Mucosa of descending colon (tissue), 3 donors: ENCODE data around the gene FKBP7. TPM values are rescaled to one million over a fixed set of nuclear protein-coding genes. Genes with fewer than 3 reads are reported as not detected.
A peak's percentile ranks its signal among the peaks of the same experiment; 100 is the strongest.

Source experiments
- ATAC-seq: fragments of 200-7000 bp; cut with Tn5 transposase; one replicate; pipeline ENCODE4 v1.9.1; 2020; ENCODE audit warnings: mild to moderate bottlenecking, moderate library complexity
- DNase-seq, 3 donors: peaks; one replicate each; pipeline ENCODE4 v3.0.0-alpha.2; 2020
- H3K36me3 ChIP-seq: fragments of 200-600 bp; one replicate; pipeline ENCODE4 v1.8.0; 2021; ENCODE audit warnings: low read depth, mild to moderate bottlenecking
- H3K4me1 ChIP-seq: fragments of 200-600 bp; one replicate; pipeline ENCODE4 v1.8.0; 2021; ENCODE audit warnings: low read depth, mild to moderate bottlenecking
- H3K4me3 ChIP-seq: fragments of 200-600 bp; one replicate; pipeline ENCODE4 v1.8.0; 2021; ENCODE audit warnings: mild to moderate bottlenecking
- H3K9me3 ChIP-seq: fragments of 200-600 bp; one replicate; pipeline ENCODE4 v1.8.0; 2021; ENCODE audit warnings: mild to moderate bottlenecking
- CTCF ChIP-seq: fragments of 200-600 bp; IDR thresholded peaks from one replicate; pipeline ENCODE4 v1.8.0; 2022; ENCODE audit warnings: antibody characterized with exemption, mild to moderate bottlenecking
- intact Hi-C, 2 donors: fragments of 100-400 bp; cut with DNase I in 1 of 2; cut with micrococcal nuclease in 1 of 2; formaldehyde crosslinking; loops; one replicate each; pipeline versions ENCODE4 v1.11.0 to v1.11.1; 2022; cut with DNase I, micrococcal nuclease
- total RNA-seq, 3 donors: library from RNA; stranded (reverse); fragmentation: NEBNext Ultra II Directional in 2 of 3; extraction: Animal tissue kit (Norgen Biotek cat#: 25700) in 2 of 3; gene quantifications; one replicate each; pipeline versions ENCODE4 v1.2.1 to v1.2.4, GENCODE V29; 2021 to 2023
- donor health status: DM: no; HTN: no; CAD: no; lungs with moderate emphysema.
- donor health status: DM: no; HTN: no; CAD: no.
- donor health status: DM: no; HTN: yes; CAD: no.

The FKBP7 gene
- total RNA-seq, 3 donors from 2014 or later = 2.1 to 8.7 (median 7.3) TPM

GRCh38 chr2:178522950-178523595 is 44.7 kb upstream of the FKBP7 start:
- peak; percentile 99 for ATAC-seq
- intact Hi-C loops = no loop called here
- peaks cover 7% of the 10 kb centered on the region for H3K4me1 ChIP-seq
- peak; percentile 61 for TF ChIP-seq CTCF
- H3K4me3 ChIP-seq = peak overlapping the region; percentile 40
- no peaks in the 10 kb centered on the region for H3K9me3 ChIP-seq
- DNase-seq = peak; percentile 73 to 88 (median 85)
- H3K36me3 ChIP-seq = no peaks in the 10 kb centered on the region

GRCh38 chr2:178521304-178522150 is 43.1 kb upstream of the FKBP7 start:
- Histone ChIP-seq H3K4me3 (no peak overlapping the region), H3K9me3 (no peaks in the 10 kb centered on the region), H3K36me3 (no peaks in the 10 kb centered on the region), H3K4me1 (peaks cover 7% of the 10 kb centered on the region)
- no peak for DNase-seq
- TF ChIP-seq CTCF = no peak
- intact Hi-C loops = no loop called here
- ATAC-seq = peak; percentile 12

- intact Hi-C loops = no loop called here
- TF ChIP-seq CTCF = no peak
- DNase-seq = no peak
- ATAC-seq = no peak
- peaks cover 7% of the 10 kb centered on the region for H3K4me1 ChIP-seq
- no peak overlapping the region for H3K4me3 ChIP-seq
- no peaks in the 10 kb centered on the region for H3K9me3 ChIP-seq
- no peaks in the 10 kb centered on the region for H3K36me3 ChIP-seq
Observed at GRCh38 chr2:178517496-178517895, 39.1 kb upstream of the FKBP7 start.

GRCh38 chr2:178514664-178515063 is 36.3 kb upstream of the FKBP7 start:
- TF ChIP-seq CTCF = no peak
- intact Hi-C loops = no loop called here

GRCh38 chr2:178513876-178514275 is 35.5 kb upstream of the FKBP7 start:
- no peak for TF ChIP-seq CTCF
- no peaks in the 10 kb centered on the region for H3K4me1 ChIP-seq
- no peaks in the 10 kb centered on the region for H3K36me3 ChIP-seq
- no peaks in the 10 kb centered on the region for H3K9me3 ChIP-seq
- ATAC-seq (no peak), DNase-seq (no peak)
- intact Hi-C loops = no loop called here
- H3K4me3 ChIP-seq = no peak overlapping the region

More at GRCh38 chr2:178514664-178515063, 36.3 kb upstream of the FKBP7 start:
- DNase-seq = no peak
- Histone ChIP-seq H3K4me1 (no peaks in the 10 kb centered on the region), H3K9me3 (no peaks in the 10 kb centered on the region), H3K36me3 (no peaks in the 10 kb centered on the region), H3K4me3 (no peak overlapping the region)
- no peak for ATAC-seq
